GM12878 (cell line): ENCODE data around the gene NIN. TPM values are rescaled to one million over a fixed set of nuclear protein-coding genes. Genes with fewer than 3 reads are reported as not detected.

Experiments used
- BMI1 ChIP-seq: fragments of 450-650 bp; IDR thresholded peaks from 2 replicates; pipeline ENCODE4 v1.6.1; 2016; ENCODE audit warnings: mild to moderate bottlenecking, moderate library complexity, borderline replicate concordance
- JUNB ChIP-seq: IDR thresholded peaks from 2 replicates; pipeline ENCODE4 v1.6.1; 2016; ENCODE audit warnings: antibody characterized with exemption, mild to moderate bottlenecking
- MAX ChIP-seq: IDR thresholded peaks from 2 replicates; pipeline ENCODE4 v1.6.1; 2012; ENCODE audit warnings: low read depth, low read length, improper control_type of control experiment
- MYB ChIP-seq: fragments of 150-350 bp; IDR thresholded peaks from 2 replicates; pipeline ENCODE4 v1.6.1; 2014; ENCODE audit warnings: mild to moderate bottlenecking, low read depth, low read length, borderline replicate concordance
- NRF1 ChIP-seq: conservative IDR thresholded peaks from 2 replicates; pipeline ENCODE4 v1.6.1; 2011; ENCODE audit warnings: mild to moderate bottlenecking, low read depth, low read length, improper control_type of control experiment
- RAD21 ChIP-seq: IDR thresholded peaks from 2 replicates; pipeline ENCODE4 v1.6.1; 2011; ENCODE audit warnings: mild to moderate bottlenecking, low read depth, low read length, moderate library complexity; ENCODE audit not compliant: insufficient read depth
- TBL1XR1 ChIP-seq: IDR thresholded peaks from 2 replicates; pipeline ENCODE4 v1.6.1; 2012; ENCODE audit warnings: low read depth, low read length, improper control_type of control experiment
- ZBTB4 ChIP-seq: fragments of 450-650 bp; formaldehyde crosslinking; IDR thresholded peaks from 2 replicates; pipeline ENCODE4 v1.4.0; 2022; ENCODE audit warnings: mild to moderate bottlenecking, moderate library complexity
- ZNF274 ChIP-seq: IDR thresholded peaks from one replicate; pipeline ENCODE4 v1.8.0; 2011; ENCODE audit not compliant: insufficient read length, insufficient read depth
- polyA plus RNA-seq, 11 experiments: library from polyadenylated mRNA; depleted of rRNA in 4 of 11; unstranded in 6 of 11; stranded (reverse) in 5 of 11; fragments of >200 nt; fragmentation: Nextera tagmentation in 4 of 11; fragmentation: Illumina TruSeq in 1 of 11; extraction: Ambion mirVana in 4 of 11; extraction: Trizol in 1 of 11; gene quantifications; 1 replicate in 1 of 11; 2 replicates in 10 of 11; pipeline versions ENCODE4 v1.2.1 to v1.2.3, GENCODE V29; 2011 to 2016; ENCODE audit warnings: inconsistent platforms in 2 of 11, missing spikeins in 2 of 11, low read depth in 1 of 11
- total RNA-seq, 4 experiments: library from RNA; depleted of rRNA in 3 of 4; stranded (reverse); fragments of >200 nt in 3 of 4; fragmentation: Illumina TruSeq in 1 of 4; extraction: Trizol in 1 of 4; gene quantifications; 2 replicates each; pipeline versions ENCODE4 v1.2.1 to v1.2.3, GENCODE V29; 2013 to 2021
- TF ChIP-seq, protein P1 (sequence below): fragments of 450-650 bp; IDR thresholded peaks from 2 replicates; pipeline ENCODE4 v1.6.1; 2018; ENCODE audit warnings: mild to moderate bottlenecking, low read depth, moderate library complexity; ENCODE audit not compliant: partially characterized antibody
- TF ChIP-seq, protein P2 (sequence below): IDR thresholded peaks from 2 replicates; pipeline ENCODE4 v1.6.1; 2012; ENCODE audit warnings: low read depth, low read length, improper control_type of control experiment
- TF ChIP-seq, protein P3 (sequence below): fragments of 450-650 bp; IDR thresholded peaks from 2 replicates; pipeline ENCODE4 v1.6.1; 2017; ENCODE audit warnings: mild to moderate bottlenecking, low read depth, inconsistent platforms; ENCODE audit not compliant: poor library complexity, severe bottlenecking
- TF ChIP-seq, protein P4 (sequence below): fragments of 450-650 bp; IDR thresholded peaks from 2 replicates; pipeline ENCODE4 v1.6.1; 2017; ENCODE audit warnings: mild to moderate bottlenecking
- TF ChIP-seq, protein P5 (sequence below): fragments of 150-350 bp; IDR thresholded peaks from 2 replicates; pipeline ENCODE4 v1.6.1; 2014; ENCODE audit warnings: mild to moderate bottlenecking, low read depth, low read length

NIN gene
- total and polyA plus RNA-seq, 10 of the 15 experiments (the other 5 are each of a cell fraction or from before 2014, with no cell fraction given): 16.2 to 135 (median 70.3) TPM

DNA sequence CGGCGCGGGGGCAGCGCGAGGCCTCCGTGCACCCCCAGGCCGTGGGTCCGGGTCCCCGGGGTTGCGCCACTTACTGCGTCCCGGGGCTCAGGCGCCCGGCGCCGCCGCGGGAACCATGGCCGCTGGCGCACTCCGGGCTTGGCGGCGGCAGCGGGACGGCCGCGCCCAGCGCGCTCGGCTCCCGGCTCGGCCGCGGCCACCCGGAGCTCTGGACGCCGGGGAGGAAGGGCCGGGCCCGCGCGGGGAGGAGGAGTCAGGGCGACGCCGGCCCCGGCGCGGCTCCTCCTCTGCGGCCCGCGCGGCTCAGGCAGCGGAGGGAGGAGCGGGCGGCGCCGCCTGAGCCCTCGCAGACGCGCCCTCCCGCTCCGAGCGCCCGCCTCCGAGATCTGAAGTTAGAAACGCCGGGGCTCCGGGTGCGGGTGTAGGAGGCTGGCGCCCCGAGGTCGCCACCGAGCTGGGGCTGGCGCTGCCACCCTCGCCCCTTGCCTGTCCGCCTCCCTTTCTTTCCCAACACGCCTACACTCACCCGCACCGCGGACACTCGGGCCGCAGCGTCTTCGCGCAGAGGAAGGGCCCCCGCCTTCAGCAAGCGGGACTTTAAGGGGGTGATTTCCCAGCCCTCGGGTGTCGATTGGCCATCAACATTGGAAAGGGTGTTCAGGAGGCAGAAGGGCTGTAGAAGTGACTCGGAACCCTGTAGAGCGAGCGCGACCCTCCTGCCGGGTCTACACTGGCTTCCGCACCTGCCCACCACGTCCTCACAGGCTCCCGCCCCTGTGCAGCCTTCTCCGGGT lies at the start of gene NIN (continued):
- TF ChIP-seq, protein P1, sequence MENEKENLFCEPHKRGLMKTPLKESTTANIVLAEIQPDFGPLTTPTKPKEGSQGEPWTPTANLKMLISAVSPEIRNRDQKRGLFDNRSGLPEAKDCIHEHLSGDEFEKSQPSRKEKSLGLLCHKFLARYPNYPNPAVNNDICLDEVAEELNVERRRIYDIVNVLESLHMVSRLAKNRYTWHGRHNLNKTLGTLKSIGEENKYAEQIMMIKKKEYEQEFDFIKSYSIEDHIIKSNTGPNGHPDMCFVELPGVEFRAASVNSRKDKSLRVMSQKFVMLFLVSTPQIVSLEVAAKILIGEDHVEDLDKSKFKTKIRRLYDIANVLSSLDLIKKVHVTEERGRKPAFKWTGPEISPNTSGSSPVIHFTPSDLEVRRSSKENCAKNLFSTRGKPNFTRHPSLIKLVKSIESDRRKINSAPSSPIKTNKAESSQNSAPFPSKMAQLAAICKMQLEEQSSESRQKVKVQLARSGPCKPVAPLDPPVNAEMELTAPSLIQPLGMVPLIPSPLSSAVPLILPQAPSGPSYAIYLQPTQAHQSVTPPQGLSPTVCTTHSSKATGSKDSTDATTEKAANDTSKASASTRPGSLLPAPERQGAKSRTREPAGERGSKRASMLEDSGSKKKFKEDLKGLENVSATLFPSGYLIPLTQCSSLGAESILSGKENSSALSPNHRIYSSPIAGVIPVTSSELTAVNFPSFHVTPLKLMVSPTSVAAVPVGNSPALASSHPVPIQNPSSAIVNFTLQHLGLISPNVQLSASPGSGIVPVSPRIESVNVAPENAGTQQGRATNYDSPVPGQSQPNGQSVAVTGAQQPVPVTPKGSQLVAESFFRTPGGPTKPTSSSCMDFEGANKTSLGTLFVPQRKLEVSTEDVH: no peak
- TF ChIP-seq ZNF274 (no peak), MAX (no peak), RAD21 (no peak), JUNB (no peak), NRF1 (no peak), MYB (no peak), BMI1 (no peak), TBL1XR1 (no peak), ZBTB4 (CRISPR knock-in tag) (no peak)
- TF ChIP-seq, protein P2, sequence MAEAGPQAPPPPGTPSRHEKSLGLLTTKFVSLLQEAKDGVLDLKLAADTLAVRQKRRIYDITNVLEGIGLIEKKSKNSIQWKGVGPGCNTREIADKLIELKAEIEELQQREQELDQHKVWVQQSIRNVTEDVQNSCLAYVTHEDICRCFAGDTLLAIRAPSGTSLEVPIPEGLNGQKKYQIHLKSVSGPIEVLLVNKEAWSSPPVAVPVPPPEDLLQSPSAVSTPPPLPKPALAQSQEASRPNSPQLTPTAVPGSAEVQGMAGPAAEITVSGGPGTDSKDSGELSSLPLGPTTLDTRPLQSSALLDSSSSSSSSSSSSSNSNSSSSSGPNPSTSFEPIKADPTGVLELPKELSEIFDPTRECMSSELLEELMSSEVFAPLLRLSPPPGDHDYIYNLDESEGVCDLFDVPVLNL: no peak
- TF ChIP-seq, protein P3, sequence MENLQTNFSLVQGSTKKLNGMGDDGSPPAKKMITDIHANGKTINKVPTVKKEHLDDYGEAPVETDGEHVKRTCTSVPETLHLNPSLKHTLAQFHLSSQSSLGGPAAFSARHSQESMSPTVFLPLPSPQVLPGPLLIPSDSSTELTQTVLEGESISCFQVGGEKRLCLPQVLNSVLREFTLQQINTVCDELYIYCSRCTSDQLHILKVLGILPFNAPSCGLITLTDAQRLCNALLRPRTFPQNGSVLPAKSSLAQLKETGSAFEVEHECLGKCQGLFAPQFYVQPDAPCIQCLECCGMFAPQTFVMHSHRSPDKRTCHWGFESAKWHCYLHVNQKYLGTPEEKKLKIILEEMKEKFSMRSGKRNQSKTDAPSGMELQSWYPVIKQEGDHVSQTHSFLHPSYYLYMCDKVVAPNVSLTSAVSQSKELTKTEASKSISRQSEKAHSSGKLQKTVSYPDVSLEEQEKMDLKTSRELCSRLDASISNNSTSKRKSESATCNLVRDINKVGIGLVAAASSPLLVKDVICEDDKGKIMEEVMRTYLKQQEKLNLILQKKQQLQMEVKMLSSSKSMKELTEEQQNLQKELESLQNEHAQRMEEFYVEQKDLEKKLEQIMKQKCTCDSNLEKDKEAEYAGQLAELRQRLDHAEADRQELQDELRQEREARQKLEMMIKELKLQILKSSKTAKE: no peak
- TF ChIP-seq, protein P4, sequence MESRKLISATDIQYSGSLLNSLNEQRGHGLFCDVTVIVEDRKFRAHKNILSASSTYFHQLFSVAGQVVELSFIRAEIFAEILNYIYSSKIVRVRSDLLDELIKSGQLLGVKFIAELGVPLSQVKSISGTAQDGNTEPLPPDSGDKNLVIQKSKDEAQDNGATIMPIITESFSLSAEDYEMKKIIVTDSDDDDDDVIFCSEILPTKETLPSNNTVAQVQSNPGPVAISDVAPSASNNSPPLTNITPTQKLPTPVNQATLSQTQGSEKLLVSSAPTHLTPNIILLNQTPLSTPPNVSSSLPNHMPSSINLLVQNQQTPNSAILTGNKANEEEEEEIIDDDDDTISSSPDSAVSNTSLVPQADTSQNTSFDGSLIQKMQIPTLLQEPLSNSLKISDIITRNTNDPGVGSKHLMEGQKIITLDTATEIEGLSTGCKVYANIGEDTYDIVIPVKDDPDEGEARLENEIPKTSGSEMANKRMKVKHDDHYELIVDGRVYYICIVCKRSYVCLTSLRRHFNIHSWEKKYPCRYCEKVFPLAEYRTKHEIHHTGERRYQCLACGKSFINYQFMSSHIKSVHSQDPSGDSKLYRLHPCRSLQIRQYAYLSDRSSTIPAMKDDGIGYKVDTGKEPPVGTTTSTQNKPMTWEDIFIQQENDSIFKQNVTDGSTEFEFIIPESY: no peak
- TF ChIP-seq, protein P5, sequence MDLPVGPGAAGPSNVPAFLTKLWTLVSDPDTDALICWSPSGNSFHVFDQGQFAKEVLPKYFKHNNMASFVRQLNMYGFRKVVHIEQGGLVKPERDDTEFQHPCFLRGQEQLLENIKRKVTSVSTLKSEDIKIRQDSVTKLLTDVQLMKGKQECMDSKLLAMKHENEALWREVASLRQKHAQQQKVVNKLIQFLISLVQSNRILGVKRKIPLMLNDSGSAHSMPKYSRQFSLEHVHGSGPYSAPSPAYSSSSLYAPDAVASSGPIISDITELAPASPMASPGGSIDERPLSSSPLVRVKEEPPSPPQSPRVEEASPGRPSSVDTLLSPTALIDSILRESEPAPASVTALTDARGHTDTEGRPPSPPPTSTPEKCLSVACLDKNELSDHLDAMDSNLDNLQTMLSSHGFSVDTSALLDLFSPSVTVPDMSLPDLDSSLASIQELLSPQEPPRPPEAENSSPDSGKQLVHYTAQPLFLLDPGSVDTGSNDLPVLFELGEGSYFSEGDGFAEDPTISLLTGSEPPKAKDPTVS: no peak
